ENCODE measurements around the gene RTP5.

RTP5 gene

GRCh38 chr2:241887806-241888522 is 18.4 kb downstream of the RTP5 start:
- H3K4me3 ChIP-seq (ENCODE audit: low read depth in 1 of 5, low read length in 5 of 5) = no peak overlapping the region
- H3K4me1 ChIP-seq (ENCODE audit: control insufficient read depth in 5 of 5, insufficient read depth in 5 of 5, low read length in 5 of 5) = peaks cover 0 to 15% (median 2%) of the 10 kb centered on the region in 5 donors
- peaks cover 0 to 3% (median 0%) of the 10 kb centered on the region in 5 donors for H3K27me3 ChIP-seq (ENCODE audit: control insufficient read depth in 5 of 5, insufficient read depth in 4 of 5, low read length in 5 of 5)
- H3K27ac ChIP-seq (ENCODE audit: low read depth, low read length) = no peak overlapping the region
- H3K36me3 ChIP-seq (ENCODE audit: control insufficient read depth in 5 of 5, insufficient read depth in 5 of 5, low read length in 5 of 5) = peaks cover 0 to 5% (median 0%) of the 10 kb centered on the region in 5 donors
- H3K9ac ChIP-seq (ENCODE audit: low read length in 5 of 5) = no peak overlapping the region
- H3K9me3 ChIP-seq (ENCODE audit: control insufficient read depth in 5 of 5, low read length in 5 of 5) = peaks cover 0 to 7% (median 4%) of the 10 kb centered on the region in 5 donors

- Histone ChIP-seq H3K27me3 (ENCODE audit: control insufficient read depth in 5 of 5, insufficient read depth in 4 of 5, low read length in 5 of 5) (peaks cover 0 to 3% (median 0%) of the 10 kb centered on the region in 5 donors), H3K4me1 (ENCODE audit: control insufficient read depth in 5 of 5, insufficient read depth in 5 of 5, low read length in 5 of 5) (peaks cover 0 to 11% (median 0%) of the 10 kb centered on the region in 5 donors), H3K9me3 (ENCODE audit: control insufficient read depth in 5 of 5, low read length in 5 of 5) (peaks cover 0 to 7% (median 4%) of the 10 kb centered on the region in 5 donors), H3K9ac (ENCODE audit: low read length in 5 of 5) (no peak overlapping the region), H3K27ac (ENCODE audit: low read depth, low read length) (no peak overlapping the region), H3K4me3 (ENCODE audit: low read depth in 1 of 5, low read length in 5 of 5) (no peak overlapping the region), H3K36me3 (ENCODE audit: control insufficient read depth in 5 of 5, insufficient read depth in 5 of 5, low read length in 5 of 5) (peaks cover 0 to 5% (median 0%) of the 10 kb centered on the region in 5 donors)
Observed at GRCh38 chr2:241888641-241889040, 19.1 kb downstream of the RTP5 start.

GRCh38 chr2:241890524-241891235 is 21.2 kb downstream of the RTP5 start:
- Histone ChIP-seq H3K9ac (ENCODE audit: low read length in 5 of 5) (no peak overlapping the region), H3K4me3 (ENCODE audit: low read depth in 1 of 5, low read length in 5 of 5) (no peak overlapping the region), H3K4me1 (ENCODE audit: control insufficient read depth in 5 of 5, insufficient read depth in 5 of 5, low read length in 5 of 5) (peaks cover 0 to 11% (median 0%) of the 10 kb centered on the region in 5 donors), H3K9me3 (ENCODE audit: control insufficient read depth in 5 of 5, low read length in 5 of 5) (peaks cover 0 to 7% (median 4%) of the 10 kb centered on the region in 5 donors), H3K27me3 (ENCODE audit: control insufficient read depth in 5 of 5, insufficient read depth in 4 of 5, low read length in 5 of 5) (peaks cover 0 to 3% (median 0%) of the 10 kb centered on the region in 5 donors), H3K36me3 (ENCODE audit: control insufficient read depth in 5 of 5, insufficient read depth in 5 of 5, low read length in 5 of 5) (peaks cover 0 to 5% (median 0%) of the 10 kb centered on the region in 5 donors), H3K27ac (ENCODE audit: low read depth, low read length) (no peak overlapping the region)

GRCh38 chr2:241891315-241891987 is 21.9 kb downstream of the RTP5 start:
- Histone ChIP-seq H3K36me3 (ENCODE audit: control insufficient read depth in 5 of 5, insufficient read depth in 5 of 5, low read length in 5 of 5) (peaks cover 0 to 5% (median 0%) of the 10 kb centered on the region in 5 donors), H3K4me3 (ENCODE audit: low read depth in 1 of 5, low read length in 5 of 5) (no peak overlapping the region), H3K9ac (ENCODE audit: low read length in 5 of 5) (no peak overlapping the region), H3K4me1 (ENCODE audit: control insufficient read depth in 5 of 5, insufficient read depth in 5 of 5, low read length in 5 of 5) (peaks cover 0 to 10% (median 2%) of the 10 kb centered on the region in 5 donors), H3K27ac (ENCODE audit: low read depth, low read length) (no peak overlapping the region), H3K9me3 (ENCODE audit: control insufficient read depth in 5 of 5, low read length in 5 of 5) (peaks cover 0 to 7% (median 4%) of the 10 kb centered on the region in 5 donors), H3K27me3 (ENCODE audit: control insufficient read depth in 5 of 5, insufficient read depth in 4 of 5, low read length in 5 of 5) (peaks cover 0 to 3% (median 0%) of the 10 kb centered on the region in 5 donors)

- H3K27me3 ChIP-seq (ENCODE audit: control insufficient read depth in 5 of 5, insufficient read depth in 4 of 5, low read length in 5 of 5) = peaks cover 0 to 3% (median 0%) of the 10 kb centered on the region in 5 donors
- H3K36me3 ChIP-seq (ENCODE audit: control insufficient read depth in 5 of 5, insufficient read depth in 5 of 5, low read length in 5 of 5) = peaks cover 0 to 3% (median 0%) of the 10 kb centered on the region in 5 donors
- H3K9me3 ChIP-seq (ENCODE audit: control insufficient read depth in 5 of 5, low read length in 5 of 5) = peaks cover 0 to 4% (median 3%) of the 10 kb centered on the region in 5 donors
- H3K4me1 ChIP-seq (ENCODE audit: control insufficient read depth in 5 of 5, insufficient read depth in 5 of 5, low read length in 5 of 5) = peaks cover 0 to 5% (median 2%) of the 10 kb centered on the region in 5 donors
- no peak overlapping the region for H3K4me3 ChIP-seq (ENCODE audit: low read depth in 1 of 5, low read length in 5 of 5)
- no peak overlapping the region for H3K27ac ChIP-seq (ENCODE audit: low read depth, low read length)
- no peak overlapping the region for H3K9ac ChIP-seq (ENCODE audit: low read length in 5 of 5)
Observed at GRCh38 chr2:241891988-241892298, 22.4 kb downstream of the RTP5 start.

- Histone ChIP-seq H3K4me1 (ENCODE audit: control insufficient read depth in 5 of 5, insufficient read depth in 5 of 5, low read length in 5 of 5) (peaks cover 0 to 4% (median 2%) of the 10 kb centered on the region in 5 donors), H3K9ac (ENCODE audit: low read length in 5 of 5) (no peak overlapping the region), H3K36me3 (ENCODE audit: control insufficient read depth in 5 of 5, insufficient read depth in 5 of 5, low read length in 5 of 5) (no peaks in the 10 kb centered on the region), H3K4me3 (ENCODE audit: low read depth in 1 of 5, low read length in 5 of 5) (no peak overlapping the region), H3K27me3 (ENCODE audit: control insufficient read depth in 5 of 5, insufficient read depth in 4 of 5, low read length in 5 of 5) (peaks cover 0 to 3% (median 0%) of the 10 kb centered on the region in 5 donors), H3K9me3 (ENCODE audit: control insufficient read depth in 5 of 5, low read length in 5 of 5) (no peaks in the 10 kb centered on the region), H3K27ac (ENCODE audit: low read depth, low read length) (no peak overlapping the region)
Observed at GRCh38 chr2:241892299-241893137, 23.0 kb downstream of the RTP5 start.

- peaks cover 0 to 3% (median 0%) of the 10 kb centered on the region in 5 donors for H3K27me3 ChIP-seq (ENCODE audit: control insufficient read depth in 5 of 5, insufficient read depth in 4 of 5, low read length in 5 of 5)
- no peaks in the 10 kb centered on the region for H3K9me3 ChIP-seq (ENCODE audit: control insufficient read depth in 5 of 5, low read length in 5 of 5)
- H3K4me3 ChIP-seq (ENCODE audit: low read depth in 1 of 5, low read length in 5 of 5) = no peak overlapping the region
- no peaks in the 10 kb centered on the region for H3K36me3 ChIP-seq (ENCODE audit: control insufficient read depth in 5 of 5, insufficient read depth in 5 of 5, low read length in 5 of 5)
- H3K4me1 ChIP-seq (ENCODE audit: control insufficient read depth in 5 of 5, insufficient read depth in 5 of 5, low read length in 5 of 5) = peaks cover 0 to 4% (median 2%) of the 10 kb centered on the region in 5 donors
- no peak overlapping the region for H3K9ac ChIP-seq (ENCODE audit: low read length in 5 of 5)
- H3K27ac ChIP-seq (ENCODE audit: low read depth, low read length) = no peak overlapping the region
Observed at GRCh38 chr2:241893265-241893664, 23.7 kb downstream of the RTP5 start.

GRCh38 chr2:241894056-241894641 is 24.6 kb downstream of the RTP5 start:
- no peak overlapping the region for H3K27ac ChIP-seq (ENCODE audit: low read depth, low read length)
- H3K27me3 ChIP-seq (ENCODE audit: control insufficient read depth in 5 of 5, insufficient read depth in 4 of 5, low read length in 5 of 5) = peaks cover 0 to 3% (median 0%) of the 10 kb centered on the region in 5 donors
- peaks cover 0 to 12% (median 9%) of the 10 kb centered on the region in 5 donors for H3K4me1 ChIP-seq (ENCODE audit: control insufficient read depth in 5 of 5, insufficient read depth in 5 of 5, low read length in 5 of 5)
- H3K9me3 ChIP-seq (ENCODE audit: control insufficient read depth in 5 of 5, low read length in 5 of 5) = no peaks in the 10 kb centered on the region
- no peak overlapping the region for H3K4me3 ChIP-seq (ENCODE audit: low read depth in 1 of 5, low read length in 5 of 5)
- no peak overlapping the region for H3K9ac ChIP-seq (ENCODE audit: low read length in 5 of 5)
- H3K36me3 ChIP-seq (ENCODE audit: control insufficient read depth in 5 of 5, insufficient read depth in 5 of 5, low read length in 5 of 5) = no peaks in the 10 kb centered on the region
